ENCODE results near the gene MATR3. TPM values are rescaled to one million over a fixed set of nuclear protein-coding genes. Genes with fewer than 3 reads are reported as not detected.

Gene MATR3
- total and polyA plus RNA-seq, 2 donors (not counting 1 experiment from before 2014, with no cell fraction given), result 175 to 183 TPM

GRCh38 chr5:139253115-139253514, 40.4 kb upstream of the MATR3 start:
- Histone ChIP-seq H3K27ac (ENCODE audit: insufficient read depth, low read length) (no peak overlapping the region), H2AFZ (ENCODE audit: low read length) (no peak overlapping the region), H3K36me3 (ENCODE audit: control insufficient read depth, insufficient read depth, low read length) (no peaks in the 10 kb centered on the region), H3K27me3 (ENCODE audit: control insufficient read depth, insufficient read depth, low read length) (no peaks in the 10 kb centered on the region), H3K4me2 (ENCODE audit: extremely low read depth, insufficient read depth, low read length) (no peak overlapping the region), H3K79me2 (ENCODE audit: control insufficient read depth, insufficient read depth, low read length) (no peaks in the 10 kb centered on the region), H3K4me3 (replicated peaks in 1 of 4; ENCODE audit: control extremely low read depth in 1 of 4, insufficient read depth in 1 of 4, low read depth in 3 of 4, low read length in 4 of 4) (no peak overlapping the region), H3K9me3 (ENCODE audit: control insufficient read depth, insufficient read depth, low read depth, low read length) (no peaks in the 10 kb centered on the region), H3K9ac (ENCODE audit: insufficient read depth, low read length) (no peak overlapping the region), H4K20me1 (ENCODE audit: control insufficient read depth, extremely low read depth, insufficient read depth, low read length) (no peaks in the 10 kb centered on the region), H3K4me1 (ENCODE audit: control insufficient read depth, extremely low read depth, insufficient read depth, low read length) (no peaks in the 10 kb centered on the region)
- no peak for DNase-seq (ENCODE audit: low read depth in 2 of 2)
- TF ChIP-seq CTCF (conservative IDR thresholded peaks at IDR 0.05 in 1 of 2, IDR thresholded peaks at IDR 0.05 in 1 of 2; ENCODE audit: low read depth in 1 of 2, low read length in 2 of 2) (no peak), EZH2 (IDR thresholded peaks at IDR 0.05; ENCODE audit: low read length, missing control alignments) (no peak)

GRCh38 chr5:139256820-139257219, 36.7 kb upstream of the MATR3 start:
- Histone ChIP-seq H3K9ac (ENCODE audit: insufficient read depth, low read length) (no peak overlapping the region), H4K20me1 (ENCODE audit: control insufficient read depth, extremely low read depth, insufficient read depth, low read length) (no peaks in the 10 kb centered on the region), H3K4me3 (replicated peaks in 1 of 4; ENCODE audit: control extremely low read depth in 1 of 4, insufficient read depth in 1 of 4, low read depth in 3 of 4, low read length in 4 of 4) (no peak overlapping the region), H3K4me2 (ENCODE audit: extremely low read depth, insufficient read depth, low read length) (no peak overlapping the region), H2AFZ (ENCODE audit: low read length) (no peak overlapping the region), H3K36me3 (ENCODE audit: control insufficient read depth, insufficient read depth, low read length) (no peaks in the 10 kb centered on the region), H3K4me1 (ENCODE audit: control insufficient read depth, extremely low read depth, insufficient read depth, low read length) (no peaks in the 10 kb centered on the region), H3K79me2 (ENCODE audit: control insufficient read depth, insufficient read depth, low read length) (no peaks in the 10 kb centered on the region), H3K27me3 (ENCODE audit: control insufficient read depth, insufficient read depth, low read length) (no peaks in the 10 kb centered on the region), H3K9me3 (ENCODE audit: control insufficient read depth, insufficient read depth, low read depth, low read length) (no peaks in the 10 kb centered on the region), H3K27ac (ENCODE audit: insufficient read depth, low read length) (no peak overlapping the region)
- DNase-seq (ENCODE audit: low read depth in 2 of 2), result no peak
- TF ChIP-seq CTCF (conservative IDR thresholded peaks at IDR 0.05 in 1 of 2, IDR thresholded peaks at IDR 0.05 in 1 of 2; ENCODE audit: low read depth in 1 of 2, low read length in 2 of 2) (no peak), EZH2 (IDR thresholded peaks at IDR 0.05; ENCODE audit: low read length, missing control alignments) (no peak)

GRCh38 chr5:139262059-139262741, 31.3 kb upstream of the MATR3 start:
- Histone ChIP-seq H2AFZ (ENCODE audit: low read length) (no peak overlapping the region), H3K4me3 (replicated peaks in 1 of 4; ENCODE audit: control extremely low read depth in 1 of 4, insufficient read depth in 1 of 4, low read depth in 3 of 4, low read length in 4 of 4) (no peak overlapping the region), H4K20me1 (ENCODE audit: control insufficient read depth, extremely low read depth, insufficient read depth, low read length) (no peaks in the 10 kb centered on the region), H3K27ac (ENCODE audit: insufficient read depth, low read length) (no peak overlapping the region), H3K9me3 (ENCODE audit: control insufficient read depth, insufficient read depth, low read depth, low read length) (no peaks in the 10 kb centered on the region), H3K9ac (ENCODE audit: insufficient read depth, low read length) (no peak overlapping the region), H3K4me1 (ENCODE audit: control insufficient read depth, extremely low read depth, insufficient read depth, low read length) (no peaks in the 10 kb centered on the region), H3K27me3 (ENCODE audit: control insufficient read depth, insufficient read depth, low read length) (no peaks in the 10 kb centered on the region), H3K4me2 (ENCODE audit: extremely low read depth, insufficient read depth, low read length) (no peak overlapping the region), H3K36me3 (ENCODE audit: control insufficient read depth, insufficient read depth, low read length) (no peaks in the 10 kb centered on the region), H3K79me2 (ENCODE audit: control insufficient read depth, insufficient read depth, low read length) (no peaks in the 10 kb centered on the region)
- no peak for DNase-seq (ENCODE audit: low read depth in 2 of 2)
- TF ChIP-seq EZH2 (IDR thresholded peaks at IDR 0.05; ENCODE audit: low read length, missing control alignments) (no peak), CTCF (conservative IDR thresholded peaks at IDR 0.05 in 1 of 2, IDR thresholded peaks at IDR 0.05 in 1 of 2; ENCODE audit: low read depth in 1 of 2, low read length in 2 of 2) (no peak)

All from fibroblast of lung (primary cell).